Bronchial epithelial cell (primary cell): ENCODE measurements around the gene FZD7. TPM values are rescaled to one million over a fixed set of nuclear protein-coding genes. Genes with fewer than 3 reads are reported as not detected.

Experiments used
- DNase-seq: peaks from one replicate; pipeline ENCODE4 v3.0.0-alpha.2; 2010; ENCODE audit warnings: low read depth
- FAIRE-seq: peaks from 2 replicates; lab custom pipeline; 2011; peaks lifted over from hg19 to GRCh38; lab: Jason Lieb, UNC
- H3K27me3 ChIP-seq: 2 replicates; pipeline ENCODE4 v1.5.1; 2011; ENCODE audit warnings: low read length; ENCODE audit not compliant: control insufficient read depth, insufficient read depth
- H3K36me3 ChIP-seq: 2 replicates; pipeline ENCODE4 v1.5.1; 2011; ENCODE audit warnings: low read length; ENCODE audit not compliant: control insufficient read depth, insufficient read depth
- H3K4me3 ChIP-seq: 2 replicates; pipeline ENCODE4 v1.5.1; 2011; ENCODE audit warnings: mild to moderate bottlenecking, low read depth, low read length, control low read depth
- total RNA-seq: library from RNA; depleted of rRNA; stranded (reverse); fragments of >200 nt; gene quantifications from 2 replicates; pipeline ENCODE4 v1.2.1, GENCODE V29; 2014
- TF ChIP-seq, protein P1 (sequence below): IDR thresholded peaks from 2 replicates; pipeline ENCODE4 v1.5.1; 2011; ENCODE audit warnings: mild to moderate bottlenecking, moderate library complexity, low read length, control low read depth, inconsistent platforms; ENCODE audit not compliant: insufficient read depth, severe bottlenecking

The FZD7 gene
- total RNA-seq, 1 donor from 2014 or later, result 1.8 TPM

DNA sequence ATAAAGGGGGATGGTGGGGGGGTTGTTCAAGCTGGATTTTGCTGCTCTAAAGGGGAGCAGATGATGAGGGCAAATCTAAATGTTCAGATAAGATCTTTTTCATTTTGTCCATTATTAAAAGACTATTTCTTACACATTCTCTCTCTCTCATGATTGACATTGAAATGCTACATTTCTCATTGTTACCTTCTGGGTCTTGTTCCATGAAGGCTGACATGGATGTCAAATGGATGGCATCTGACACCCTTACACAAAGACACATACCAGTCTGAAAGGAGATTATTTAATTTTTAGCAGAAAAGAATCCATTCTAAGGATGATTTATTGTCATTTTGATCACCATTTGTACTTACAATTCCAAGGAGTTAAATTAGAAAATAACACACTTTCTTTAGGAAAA lies 11.1 kb downstream of the FZD7 start:
- TF ChIP-seq, protein P1, sequence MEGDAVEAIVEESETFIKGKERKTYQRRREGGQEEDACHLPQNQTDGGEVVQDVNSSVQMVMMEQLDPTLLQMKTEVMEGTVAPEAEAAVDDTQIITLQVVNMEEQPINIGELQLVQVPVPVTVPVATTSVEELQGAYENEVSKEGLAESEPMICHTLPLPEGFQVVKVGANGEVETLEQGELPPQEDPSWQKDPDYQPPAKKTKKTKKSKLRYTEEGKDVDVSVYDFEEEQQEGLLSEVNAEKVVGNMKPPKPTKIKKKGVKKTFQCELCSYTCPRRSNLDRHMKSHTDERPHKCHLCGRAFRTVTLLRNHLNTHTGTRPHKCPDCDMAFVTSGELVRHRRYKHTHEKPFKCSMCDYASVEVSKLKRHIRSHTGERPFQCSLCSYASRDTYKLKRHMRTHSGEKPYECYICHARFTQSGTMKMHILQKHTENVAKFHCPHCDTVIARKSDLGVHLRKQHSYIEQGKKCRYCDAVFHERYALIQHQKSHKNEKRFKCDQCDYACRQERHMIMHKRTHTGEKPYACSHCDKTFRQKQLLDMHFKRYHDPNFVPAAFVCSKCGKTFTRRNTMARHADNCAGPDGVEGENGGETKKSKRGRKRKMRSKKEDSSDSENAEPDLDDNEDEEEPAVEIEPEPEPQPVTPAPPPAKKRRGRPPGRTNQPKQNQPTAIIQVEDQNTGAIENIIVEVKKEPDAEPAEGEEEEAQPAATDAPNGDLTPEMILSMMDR, result no peak
- H3K27me3 ChIP-seq, result no peaks in the 10 kb centered on the region
- FAIRE-seq, result no peak
- H3K4me3 ChIP-seq, result no peak overlapping the region
- no peaks in the 10 kb centered on the region for H3K36me3 ChIP-seq
- DNase-seq, result no peak

DNA sequence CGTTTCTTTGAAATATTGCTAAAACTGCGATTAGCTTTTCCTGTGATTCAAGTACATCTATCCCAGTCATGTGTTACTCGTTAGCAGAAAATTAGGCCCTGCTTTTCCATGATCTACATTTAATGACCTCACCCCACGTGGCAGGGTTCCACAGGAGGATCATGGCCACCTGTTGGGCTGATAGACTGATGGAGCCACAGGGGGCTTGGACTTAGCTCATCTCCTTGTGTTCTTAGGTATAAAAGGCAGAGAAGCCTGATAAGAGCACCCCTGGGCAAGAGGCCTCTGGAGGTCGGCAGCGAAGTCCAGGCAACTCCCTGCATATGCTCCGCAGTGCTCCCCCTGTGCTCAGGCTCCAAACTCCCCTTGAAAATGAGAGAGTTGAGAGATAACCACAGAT lies 12.9 kb downstream of the FZD7 start:
- no peak for DNase-seq
- Histone ChIP-seq H3K36me3 (no peaks in the 10 kb centered on the region), H3K27me3 (no peaks in the 10 kb centered on the region), H3K4me3 (no peak overlapping the region)
- FAIRE-seq, result no peak
- TF ChIP-seq, protein P1, result no peak

DNA sequence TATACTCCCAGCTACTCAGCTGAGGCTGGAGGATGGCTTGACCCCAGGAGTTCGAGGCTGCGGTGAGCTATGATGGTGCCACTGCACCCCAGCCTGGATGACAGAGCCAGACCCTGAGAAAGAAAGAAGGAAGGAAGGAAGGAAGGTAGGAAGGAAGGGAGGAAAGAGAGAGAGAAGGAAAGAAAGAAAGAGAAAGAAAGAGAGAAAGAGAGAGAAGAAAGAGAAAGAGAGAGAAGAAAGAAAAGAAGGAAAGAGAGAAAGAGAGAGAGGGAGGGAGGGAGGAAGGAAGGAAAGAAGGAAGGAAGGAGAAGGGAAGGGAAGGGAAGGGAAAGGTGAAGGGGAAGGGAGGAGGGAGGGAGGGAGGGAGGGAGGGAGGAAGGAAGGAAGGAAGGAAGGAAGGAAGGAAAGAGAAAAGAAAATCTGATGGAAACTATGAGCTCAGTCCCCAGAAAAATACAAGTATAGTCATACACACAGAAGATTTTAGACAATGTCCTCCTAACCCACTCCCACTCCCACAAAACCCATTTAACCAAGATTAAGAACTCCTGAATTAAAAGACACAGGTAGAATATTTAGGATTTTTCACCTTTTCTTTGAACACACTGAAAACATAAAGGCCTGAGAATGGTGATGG lies 15.6 kb downstream of the FZD7 start:
- no peak for DNase-seq
- TF ChIP-seq, protein P1, result no peak
- no peak for FAIRE-seq
- H3K36me3 ChIP-seq, result no peaks in the 10 kb centered on the region
- H3K4me3 ChIP-seq, result no peak overlapping the region
- H3K27me3 ChIP-seq, result no peaks in the 10 kb centered on the region

DNA sequence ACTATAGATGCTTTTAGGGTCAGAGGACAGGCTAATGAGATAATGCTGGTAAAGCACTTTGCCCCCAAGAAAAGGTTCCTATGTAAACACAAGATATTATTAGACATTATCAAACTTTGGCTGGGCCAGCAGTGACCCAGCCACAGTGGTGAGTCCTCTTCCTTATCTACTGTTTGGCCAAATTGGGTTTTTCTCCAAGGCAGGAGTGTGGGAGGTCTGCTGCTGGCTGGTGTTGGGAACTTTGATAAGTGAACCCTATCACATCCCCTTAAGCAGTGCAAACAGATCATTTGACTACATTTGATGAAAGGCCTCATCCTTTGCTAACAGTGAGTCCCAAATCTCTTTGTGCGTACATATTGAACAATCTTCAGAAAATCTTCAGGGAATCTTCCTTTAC lies 16.2 kb downstream of the FZD7 start:
- TF ChIP-seq, protein P1, result no peak
- H3K36me3 ChIP-seq, result no peaks in the 10 kb centered on the region
- H3K27me3 ChIP-seq, result no peaks in the 10 kb centered on the region
- no peak for DNase-seq
- no peak overlapping the region for H3K4me3 ChIP-seq
- FAIRE-seq, result no peak

DNA sequence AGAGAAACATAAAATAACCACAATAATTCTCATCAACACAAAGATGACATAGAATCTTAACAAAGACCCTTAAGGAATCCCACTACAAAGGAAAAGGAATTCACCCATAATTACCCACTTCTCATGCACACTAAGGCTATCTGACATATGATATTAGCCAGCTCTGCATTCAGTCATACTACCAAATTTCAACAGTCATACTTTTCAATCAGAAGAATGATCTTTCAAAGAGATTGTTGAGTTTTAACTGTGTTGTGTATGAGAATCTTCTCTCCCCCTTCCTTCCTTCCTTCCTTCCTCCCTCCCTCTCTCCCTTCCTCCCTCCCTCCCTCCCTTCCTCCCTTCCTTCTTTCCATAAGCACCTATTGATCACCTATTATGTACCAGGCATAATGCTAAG lies 17.0 kb downstream of the FZD7 start:
- DNase-seq, result no peak
- Histone ChIP-seq H3K36me3 (no peaks in the 10 kb centered on the region), H3K27me3 (peaks cover 2% of the 10 kb centered on the region), H3K4me3 (no peak overlapping the region)
- FAIRE-seq, result no peak
- TF ChIP-seq, protein P1, result no peak

DNA sequence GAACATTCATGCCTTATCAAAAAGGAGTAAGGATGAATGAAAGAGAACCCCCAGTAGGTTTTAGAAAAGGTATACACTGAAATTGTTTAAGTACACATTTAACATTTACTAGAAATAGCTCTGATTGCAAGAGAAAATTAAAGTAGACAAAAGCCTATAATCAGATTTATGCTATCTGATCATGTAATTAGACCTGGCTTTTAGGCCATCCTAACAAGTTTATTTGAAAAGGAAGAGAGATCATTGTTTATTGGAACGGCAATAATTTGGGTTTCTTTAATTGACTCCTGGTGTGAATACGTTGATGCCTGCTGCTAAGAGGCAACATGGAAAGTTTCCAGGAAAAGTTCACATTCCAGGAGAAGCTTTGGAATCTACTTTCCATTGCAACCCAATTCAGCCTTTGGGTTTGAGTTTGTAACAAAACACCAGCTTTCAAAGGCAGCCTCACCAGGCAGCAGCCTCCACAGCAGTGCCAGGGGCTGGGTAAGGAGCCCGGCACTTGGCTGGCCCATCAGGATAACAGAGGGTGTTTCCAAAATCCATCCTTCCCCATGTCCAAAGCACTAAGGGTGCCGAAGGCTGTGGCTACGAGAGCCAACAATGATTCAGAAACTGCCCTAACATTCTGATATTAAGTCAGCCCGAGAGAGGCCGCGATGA lies 18.0 kb downstream of the FZD7 start:
- Histone ChIP-seq H3K36me3 (no peaks in the 10 kb centered on the region), H3K4me3 (no peak overlapping the region), H3K27me3 (peaks cover 4% of the 10 kb centered on the region)
- FAIRE-seq (no peak), DNase-seq (no peak)
- TF ChIP-seq, protein P1, result no peak
